ENCODE measurements around the gene PAQR6. TPM values are rescaled to one million over a fixed set of nuclear protein-coding genes. Genes with fewer than 3 reads are reported as not detected.

Gene PAQR6
- total and polyA plus RNA-seq, 2 of the 4 experiments (the other 2 are of a cell fraction): under 0.01 to 0.67 TPM

GRCh38 chr1:156247460-156248322 lies at the start of gene PAQR6 (continued):
- TF ChIP-seq CEBPB (IDR thresholded peaks at IDR 0.05; ENCODE audit: low read depth, low read length) (no peak), BHLHE40 (IDR thresholded peaks at IDR 0.05; ENCODE audit: low read depth, low read length) (no peak), MAZ (IDR thresholded peaks at IDR 0.05; ENCODE audit: borderline replicate concordance, low read depth, low read length) (no peak), RFX5 (IDR thresholded peaks at IDR 0.05; ENCODE audit: low read depth, low read length) (no peak), CHD1 (IDR thresholded peaks at IDR 0.05; ENCODE audit: low read depth, low read length) (no peak)
